Limb (tissue), 2 donors: ENCODE measurements around the gene TM7SF2.
A peak's percentile ranks its signal among the peaks of the same experiment; 100 is the strongest.

ENCODE experiments used
- DNase-seq, 2 donors: peaks; one replicate each; pipeline ENCODE4 v3.0.0-alpha.2; 2016; ENCODE audit errors: extremely low spot score in 2 of 2

Gene TM7SF2

DNA sequence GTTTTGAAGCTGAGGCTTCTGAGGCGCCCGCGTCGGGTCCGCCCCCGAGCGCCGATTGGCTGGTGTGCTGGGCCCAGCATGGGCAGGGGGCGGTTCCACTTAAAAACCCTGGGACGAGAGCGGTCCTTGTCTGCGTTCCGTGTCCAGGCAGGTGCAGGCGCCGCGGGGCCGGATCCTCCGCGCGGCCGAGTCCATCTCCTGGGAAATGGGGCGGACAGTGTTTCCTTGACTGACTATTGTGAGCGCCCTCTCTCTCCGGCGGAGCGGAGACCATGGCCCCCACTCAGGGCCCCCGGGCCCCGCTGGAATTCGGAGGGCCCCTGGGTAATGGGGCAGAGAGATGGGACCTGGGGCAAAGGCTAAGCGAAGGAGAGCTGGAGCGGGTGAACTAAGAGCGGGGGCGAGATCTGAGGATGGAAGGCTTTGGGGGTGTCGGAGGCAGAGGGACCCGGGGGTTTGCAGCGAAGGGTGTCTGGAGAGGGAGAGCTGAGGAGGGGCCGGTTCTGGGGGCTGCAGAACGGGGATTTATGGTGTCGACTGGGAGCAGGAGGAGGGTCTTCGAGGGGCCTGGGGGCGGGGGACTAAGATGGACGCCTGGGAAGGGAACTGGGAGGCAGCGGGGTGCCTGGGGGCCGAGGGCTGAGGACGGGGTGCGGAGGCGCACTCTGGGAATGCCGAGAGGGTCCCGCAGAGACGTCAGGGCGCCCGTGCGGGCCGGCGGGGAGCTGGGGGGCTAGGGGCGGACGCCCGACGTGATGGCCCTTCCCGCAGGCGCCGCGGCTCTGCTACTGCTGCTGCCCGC, at the start of gene TM7SF2:
TSS of gene TM7SF2 (plus strand) at position 129 of the 802 bp plus-strand sequence. CDS start at position 273, 144 bp downstream.
- peak; percentile 85 to 93 for DNase-seq

DNA sequence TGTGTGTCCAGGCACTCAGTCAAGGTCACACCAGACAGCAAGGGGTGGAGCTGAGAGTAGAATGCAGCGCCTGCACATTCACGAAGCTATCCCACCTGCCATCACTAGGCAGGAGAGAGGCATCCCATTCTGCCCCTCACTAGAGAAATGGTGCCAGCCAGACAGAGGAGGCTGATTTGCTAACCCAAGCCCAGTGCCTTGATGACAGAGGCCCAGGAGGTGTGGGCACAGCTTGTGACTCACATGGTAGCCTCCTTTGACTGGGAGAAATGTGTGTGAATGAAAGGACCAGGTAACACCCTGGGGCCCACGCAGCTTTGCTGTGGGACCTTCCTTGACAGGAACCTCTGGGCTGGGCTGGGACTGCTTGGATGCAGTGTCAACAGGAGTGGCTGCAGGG, 48.1 kb upstream of the TM7SF2 start:
- no peak for DNase-seq

DNA sequence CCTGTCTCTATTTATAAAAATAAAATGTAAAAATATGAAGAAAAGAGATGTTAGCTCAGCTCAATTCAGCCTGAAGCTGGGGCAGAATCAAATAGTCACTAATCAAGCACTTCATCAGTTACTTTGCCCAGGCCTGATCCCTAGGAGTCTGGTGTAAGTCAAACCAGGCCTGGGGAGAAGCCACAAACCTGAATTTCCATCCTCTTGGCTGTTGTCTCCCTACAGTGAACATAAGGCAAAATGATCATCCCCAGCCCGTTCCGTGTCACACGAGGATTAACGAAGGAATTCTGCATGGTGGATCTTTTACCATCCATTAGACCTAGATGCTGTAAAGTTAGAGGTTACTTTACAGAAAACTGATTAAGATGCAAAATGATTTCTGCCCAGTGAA, 46.8 kb upstream of the TM7SF2 start:
- DNase-seq = no peak

DNA sequence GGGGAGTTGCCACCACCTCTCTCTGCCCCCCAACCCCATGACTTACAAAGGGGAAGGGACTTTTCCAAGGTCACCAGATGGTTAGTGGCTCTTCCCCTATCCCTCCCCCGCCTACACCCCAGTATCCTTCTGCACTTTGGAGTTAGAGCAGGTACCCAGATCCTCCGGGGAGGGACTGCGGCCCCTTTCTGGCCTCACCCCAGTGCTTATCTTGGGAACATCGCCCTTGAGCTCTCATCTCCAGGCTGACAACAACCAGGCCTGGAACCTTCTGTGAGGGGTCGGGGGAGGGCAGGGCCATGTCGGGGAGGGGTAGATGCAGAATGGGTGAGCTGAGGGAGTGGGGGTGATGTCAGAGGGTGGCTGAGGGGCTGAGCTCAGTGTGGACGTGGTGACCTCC, 45.8 kb upstream of the TM7SF2 start:
- DNase-seq = no peak

DNA sequence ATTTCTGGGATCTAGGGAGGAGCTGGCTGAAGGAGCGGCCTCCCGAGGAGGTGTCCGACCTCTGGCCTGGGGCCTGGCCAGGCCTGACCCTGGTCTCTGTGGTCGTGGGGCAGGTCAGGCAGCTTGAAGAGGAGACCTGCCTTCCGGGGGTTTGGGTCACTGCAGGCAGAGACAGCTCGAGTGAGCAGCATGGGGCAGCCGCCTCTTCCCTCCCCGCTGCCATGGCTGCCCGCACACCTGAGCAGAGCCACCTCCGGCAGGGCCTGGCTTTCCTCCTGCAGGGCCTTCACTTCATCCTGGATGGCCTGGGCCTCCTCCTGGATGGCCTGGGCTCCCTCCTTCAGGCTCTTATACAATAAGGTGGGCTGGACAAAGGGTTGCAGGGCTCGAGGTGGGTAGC, 45.4 kb upstream of the TM7SF2 start:
- no peak for DNase-seq

DNA sequence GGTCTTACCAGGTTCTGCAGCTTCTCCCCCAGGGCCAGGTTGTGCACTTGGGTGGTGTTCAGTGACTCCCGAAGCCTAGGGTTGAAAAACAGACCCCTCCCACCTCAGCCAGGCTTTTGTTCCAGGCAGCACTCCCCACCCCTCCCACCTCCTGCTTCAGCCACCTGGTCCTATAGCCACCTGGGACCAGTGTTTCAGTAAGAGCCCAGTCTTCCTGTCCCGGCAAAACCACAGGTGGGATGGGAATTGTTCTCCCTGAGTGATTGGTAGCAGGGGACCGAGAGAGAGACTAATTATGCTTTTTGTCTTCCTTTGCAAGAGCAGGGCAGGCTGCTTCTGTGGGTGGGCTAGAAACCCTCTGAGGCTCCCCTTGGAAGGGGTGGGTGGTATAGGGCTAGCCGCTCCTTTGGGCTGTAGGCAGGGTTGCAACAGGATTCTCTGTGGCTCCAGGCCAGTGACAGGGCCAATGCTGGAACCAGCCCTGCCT, 44.8 kb upstream of the TM7SF2 start:
- DNase-seq = no peak

DNA sequence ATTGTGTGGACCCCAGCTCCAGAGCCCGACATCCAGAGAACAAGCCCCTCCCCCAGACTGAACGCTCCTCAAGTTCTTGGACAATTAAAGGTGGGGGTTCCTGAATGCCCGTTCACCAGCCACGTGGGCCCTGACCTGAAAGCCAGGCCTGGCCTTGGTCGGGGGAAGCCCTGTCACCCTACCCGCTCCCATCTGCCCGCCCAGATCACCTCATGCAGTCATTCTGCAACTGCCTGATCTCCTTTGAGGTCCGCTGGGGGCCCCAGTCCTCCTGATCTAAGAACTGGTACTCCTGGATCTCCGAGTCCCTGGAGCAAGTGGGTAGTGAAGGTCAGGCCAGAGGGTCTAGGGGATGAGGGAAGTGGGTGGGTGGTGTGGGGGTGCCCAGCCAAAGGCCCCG, 44.2 kb upstream of the TM7SF2 start:
- DNase-seq = no peak

DNA sequence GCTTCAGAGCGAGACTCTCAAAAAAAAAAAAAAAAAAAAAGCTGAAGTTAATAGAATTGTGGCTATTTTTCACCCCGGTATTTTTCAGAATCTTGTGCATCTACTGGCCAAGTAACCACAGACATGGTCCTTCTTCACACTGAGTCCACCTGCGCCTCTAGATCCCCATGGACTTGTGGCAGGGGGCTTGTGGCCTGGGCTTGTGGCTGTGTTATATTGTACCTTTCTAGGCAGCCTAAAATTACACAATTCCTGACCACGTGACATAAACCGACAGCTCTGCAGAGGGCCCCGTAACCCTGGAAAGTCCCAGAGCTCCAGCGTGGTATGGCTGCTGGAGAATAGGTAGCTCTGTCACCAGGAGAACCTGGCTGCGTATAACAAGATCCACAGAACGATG, 42.5 kb upstream of the TM7SF2 start:
- no peak for DNase-seq

DNA sequence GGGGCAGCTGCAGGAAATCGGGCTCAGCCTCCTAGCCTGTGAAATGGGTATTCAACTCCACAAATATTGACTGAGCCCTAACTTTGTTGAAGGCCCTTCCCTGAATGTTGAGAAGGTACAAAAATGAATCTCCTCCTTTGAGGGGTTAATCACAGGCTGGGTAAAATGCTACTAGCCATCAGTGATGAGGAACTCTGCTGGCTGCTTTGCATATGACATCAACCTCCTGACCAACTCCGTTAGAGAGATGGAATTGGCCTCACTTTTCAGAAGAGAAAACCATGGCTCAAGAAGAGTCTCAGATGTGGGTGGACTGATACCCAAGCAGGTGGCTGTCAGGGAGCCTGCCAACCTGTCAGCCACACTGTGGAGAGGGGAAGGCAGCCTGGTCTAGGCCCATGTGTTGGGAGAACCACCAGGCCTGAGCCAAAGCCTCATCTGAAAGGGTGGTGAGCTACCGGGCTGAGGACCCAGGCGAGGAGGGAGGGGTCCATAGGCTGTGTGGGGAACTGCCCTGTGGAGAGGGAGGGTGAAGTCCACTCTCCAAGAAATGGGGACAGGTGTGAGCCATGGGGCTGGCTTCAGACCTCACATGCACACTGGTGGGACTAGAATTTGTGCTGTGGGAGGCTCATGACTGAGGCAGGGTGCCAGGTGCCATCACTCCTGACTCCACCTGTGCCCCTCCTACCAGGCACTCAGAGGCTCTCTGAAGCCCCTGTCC, 39.6 kb upstream of the TM7SF2 start:
- DNase-seq = no peak

DNA sequence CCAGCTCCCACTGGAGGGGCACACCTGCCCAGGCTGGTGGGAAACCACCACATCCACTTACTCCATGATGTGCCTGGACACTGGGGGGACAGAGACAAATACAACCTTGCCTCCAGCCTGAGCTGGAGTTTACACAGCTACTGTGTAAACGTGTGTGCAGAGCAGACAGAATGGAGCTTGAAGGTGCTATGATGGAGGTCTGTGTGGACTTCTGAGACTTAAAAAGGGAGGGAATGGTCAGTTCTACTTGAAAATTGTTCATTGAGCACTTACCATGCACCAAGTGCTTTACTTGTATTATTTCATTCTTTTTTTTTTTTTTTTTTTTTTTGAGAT, 39.1 kb upstream of the TM7SF2 start:
- DNase-seq = no peak

DNA sequence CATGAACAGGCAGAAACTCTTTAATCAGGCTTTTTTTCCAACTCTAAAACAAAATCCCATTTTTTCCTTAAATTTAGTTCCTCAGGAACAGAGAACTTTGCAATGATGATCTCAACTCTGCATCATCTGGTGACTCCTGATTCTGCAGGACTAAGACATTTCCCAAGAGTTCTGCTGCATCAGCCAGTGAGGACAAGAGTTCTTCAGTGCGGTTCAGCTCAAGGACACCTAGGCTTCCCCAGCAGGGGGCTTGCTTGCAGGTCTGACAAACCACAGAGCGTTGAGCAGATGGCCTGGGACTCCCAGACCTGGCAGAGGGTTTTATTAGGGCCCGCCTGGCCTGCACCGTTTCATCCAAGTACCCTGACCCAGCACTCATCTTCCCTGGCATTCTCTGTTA, 34.2 kb upstream of the TM7SF2 start:
- no peak for DNase-seq

DNA sequence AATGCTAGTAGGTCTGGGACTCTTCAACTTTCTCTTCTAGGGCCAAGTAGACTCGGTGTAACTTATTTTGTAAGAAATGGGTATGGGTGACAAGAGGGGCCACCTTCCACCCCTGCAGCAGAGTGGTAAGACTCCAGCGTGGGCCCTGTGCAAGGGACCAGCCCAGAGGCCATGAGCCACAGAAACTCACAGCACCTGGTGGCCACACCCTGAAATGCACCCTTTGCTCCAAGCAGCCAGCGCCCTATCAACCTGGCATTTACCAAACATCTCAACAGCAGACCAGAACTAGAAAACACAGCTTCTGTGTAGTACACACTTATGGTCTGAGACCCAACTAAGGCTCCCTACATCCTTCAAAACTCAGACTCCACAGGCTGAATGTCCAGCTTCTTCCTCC, 33.5 kb upstream of the TM7SF2 start:
- DNase-seq = no peak

DNA sequence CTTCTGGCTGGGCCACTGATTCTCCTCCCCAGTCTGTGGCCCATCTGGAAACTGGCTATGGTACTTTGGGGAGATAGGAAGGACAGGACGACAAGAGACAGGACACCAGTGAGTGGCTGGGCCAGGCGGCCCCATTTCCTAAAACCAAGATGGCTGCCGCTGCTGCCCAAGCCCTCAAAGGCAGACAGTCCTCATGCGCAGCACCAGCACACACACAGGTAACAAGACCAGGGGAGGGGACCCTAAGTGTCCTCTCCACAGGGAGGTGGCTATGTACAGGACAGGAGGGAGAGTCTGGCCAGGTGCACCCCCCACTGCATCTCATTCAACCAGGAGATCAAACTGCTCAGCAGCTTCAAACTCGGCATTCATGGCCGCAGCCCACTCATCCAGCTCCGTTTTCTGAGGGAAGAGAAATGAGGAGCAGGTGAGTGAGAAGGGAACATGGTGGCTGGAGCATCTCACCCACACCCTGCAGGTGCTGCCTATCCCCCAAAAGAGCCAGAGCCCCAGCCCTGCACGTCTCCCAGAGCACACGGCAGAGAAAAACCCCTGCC, 32.8 kb upstream of the TM7SF2 start:
- DNase-seq = no peak

DNA sequence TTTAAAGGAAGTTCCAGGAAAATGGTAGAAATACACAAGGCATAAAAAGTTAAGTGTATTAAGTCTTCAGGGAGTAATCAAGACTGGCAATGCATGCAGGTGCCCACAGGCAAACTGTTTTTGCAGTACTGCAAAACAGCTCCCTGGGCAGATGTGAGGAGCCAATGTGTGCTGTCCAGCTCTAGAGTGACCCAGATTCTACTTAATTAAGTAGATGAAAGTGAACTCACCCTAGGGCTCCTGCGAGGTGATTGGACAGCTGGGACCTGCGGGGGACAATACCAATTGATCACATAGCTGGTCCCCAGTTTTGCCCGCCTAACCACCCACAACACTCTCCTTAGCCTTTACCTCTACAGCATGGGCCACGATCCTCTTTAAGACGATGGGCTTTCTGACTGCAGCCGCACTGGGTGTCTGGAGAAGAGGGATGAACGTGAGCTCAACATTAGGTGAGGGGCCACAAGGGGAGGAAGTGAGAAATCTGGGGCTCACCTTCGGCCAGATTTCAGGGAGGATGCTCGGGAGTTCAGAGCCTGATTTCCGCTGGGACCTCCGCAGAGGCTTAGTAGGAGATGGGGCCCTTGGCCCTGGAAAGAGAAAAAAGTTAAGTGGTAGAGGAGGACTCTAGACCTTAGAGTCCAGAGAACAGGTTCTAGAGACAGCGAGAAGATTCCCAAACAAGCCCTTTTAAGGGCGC, 28.4 kb upstream of the TM7SF2 start:
- DNase-seq = no peak

DNA sequence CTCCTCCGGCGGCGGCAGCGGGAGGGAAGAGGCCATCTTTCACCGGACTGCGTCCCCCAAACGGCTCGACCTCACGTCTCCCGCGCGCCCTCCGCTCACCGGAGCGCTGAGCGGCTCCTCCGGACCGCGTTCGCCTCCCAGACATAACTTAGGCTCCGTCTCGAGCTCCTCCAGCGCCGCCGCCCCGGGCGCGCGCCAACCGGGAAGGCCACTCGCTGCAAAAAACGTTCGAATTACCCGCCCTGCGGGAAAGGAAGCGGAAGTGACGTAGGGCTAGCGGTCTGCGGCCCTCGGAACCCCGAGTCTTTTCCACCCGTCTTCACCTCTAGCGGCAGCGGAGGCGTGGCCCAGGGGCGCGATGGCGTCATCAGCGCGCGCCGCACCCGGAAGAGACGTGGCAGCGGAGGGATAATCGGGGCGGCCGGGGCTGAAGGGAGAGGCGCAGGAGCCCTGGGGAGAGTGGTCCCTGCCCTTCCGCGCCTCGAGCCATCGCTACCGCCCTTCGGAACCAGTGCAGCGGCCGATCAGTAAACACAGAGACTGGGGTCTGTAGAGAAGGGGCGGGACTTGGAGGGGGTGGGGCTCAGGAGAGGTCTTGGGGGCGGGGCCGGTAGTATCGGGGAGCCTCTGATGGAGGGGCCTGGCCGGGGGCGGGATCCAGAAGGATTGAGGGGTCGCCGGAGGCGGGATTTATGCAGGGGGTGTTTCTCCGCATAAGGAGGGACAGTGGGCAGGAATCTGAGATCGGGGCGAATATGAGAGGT, 27.7 kb upstream of the TM7SF2 start, which contains the start of the genes CDCA5 and ZFPL1:
TSS of gene CDCA5 (minus strand) at position 207 of the 764 bp plus-strand sequence. CDS start at position 145, 62 bp downstream.
TSS of gene ZFPL1 (plus strand) at position 389 of the 764 bp plus-strand sequence. CDS start 477 bp downstream, outside the sequence.
- peak; percentile 98 for DNase-seq

DNA sequence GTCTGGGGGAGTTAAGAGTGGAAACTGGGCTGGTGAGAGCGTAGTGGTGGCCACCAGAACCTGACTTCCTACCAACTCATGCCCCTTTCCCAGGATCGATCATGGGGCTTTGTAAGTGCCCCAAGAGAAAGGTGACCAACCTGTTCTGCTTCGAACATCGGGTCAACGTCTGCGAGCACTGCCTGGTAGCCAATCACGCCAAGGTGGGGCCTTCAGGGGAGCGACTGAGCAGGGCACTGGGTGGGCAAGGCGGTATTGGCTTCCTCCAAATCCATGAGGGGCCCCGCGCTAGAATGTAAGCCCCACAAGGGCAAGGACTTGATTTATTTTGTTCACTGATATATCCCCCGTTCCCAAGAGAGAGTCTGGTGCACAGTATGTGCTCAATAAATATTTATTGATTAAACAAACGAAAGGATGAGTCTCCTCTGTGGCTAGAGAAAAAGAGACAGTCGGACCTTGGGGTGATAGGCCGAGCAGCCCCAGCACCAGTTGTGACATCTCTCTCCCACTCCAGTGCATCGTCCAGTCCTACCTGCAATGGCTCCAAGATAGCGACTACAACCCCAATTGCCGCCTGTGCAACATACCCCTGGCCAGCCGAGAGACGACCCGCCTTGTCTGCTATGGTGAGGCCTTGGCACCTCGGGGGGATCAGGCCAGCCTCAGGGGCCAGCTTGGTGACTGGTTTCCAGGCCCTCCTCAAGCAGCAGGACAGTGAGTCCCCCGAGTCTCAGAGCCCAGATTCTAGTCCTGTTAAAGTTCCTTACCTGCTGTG, 26.9 kb upstream of the TM7SF2 start:
- no peak for DNase-seq

DNA sequence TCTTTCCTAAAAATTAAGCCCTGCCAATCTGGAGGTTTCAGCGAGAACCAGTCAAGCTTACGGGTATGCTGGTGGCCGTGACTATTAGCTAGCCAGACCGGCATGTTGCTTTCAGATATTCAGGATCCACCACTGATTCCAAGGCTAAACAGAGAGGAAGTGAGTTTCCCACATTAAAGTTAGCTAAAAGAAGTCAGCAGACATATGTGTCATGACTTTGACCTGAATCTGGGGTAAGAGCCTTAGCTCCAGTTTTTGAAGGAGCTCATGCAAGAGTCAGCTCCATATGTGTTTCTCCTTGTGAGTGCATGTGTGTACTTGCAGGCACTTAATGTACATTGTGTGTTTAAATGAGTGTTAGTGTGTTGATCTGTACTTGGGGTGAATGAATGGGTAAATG, 26.2 kb upstream of the TM7SF2 start:
- DNase-seq = no peak

DNA sequence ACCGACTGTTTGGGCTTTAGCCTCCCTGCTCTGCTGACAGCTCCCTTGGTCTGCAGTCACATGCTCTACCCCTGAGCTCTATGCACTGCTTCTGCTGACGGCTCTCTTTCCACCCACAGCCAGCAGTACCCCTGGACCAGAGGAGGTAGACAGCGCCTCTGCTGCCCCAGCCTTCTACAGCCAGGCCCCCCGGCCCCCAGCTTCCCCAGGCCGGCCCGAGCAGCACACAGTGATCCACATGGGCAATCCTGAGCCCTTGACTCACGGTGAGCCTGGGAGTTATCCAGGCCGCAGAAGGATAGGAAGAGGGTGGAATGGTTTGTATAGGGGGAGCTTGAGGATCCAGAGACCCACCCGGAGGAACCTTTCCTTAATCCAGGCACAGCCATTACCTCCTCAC, 24.9 kb upstream of the TM7SF2 start:
- no peak for DNase-seq

DNA sequence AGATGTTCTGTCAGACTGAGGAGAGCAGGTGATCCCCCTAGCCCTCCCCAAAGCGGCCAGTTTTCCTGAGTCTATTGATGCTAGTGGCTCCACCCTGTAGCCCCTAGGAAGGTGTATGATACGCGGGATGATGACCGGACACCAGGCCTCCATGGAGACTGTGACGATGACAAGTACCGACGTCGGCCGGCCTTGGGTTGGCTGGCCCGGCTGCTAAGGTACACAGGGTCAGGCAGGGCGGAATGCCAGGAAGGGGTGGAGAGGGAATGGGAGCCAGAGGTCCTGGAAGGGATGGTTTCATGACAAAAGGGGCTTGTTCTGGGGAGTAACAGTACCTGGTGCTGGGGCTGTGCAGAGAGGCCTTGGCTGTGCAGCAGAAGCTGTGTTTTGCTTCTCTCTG, 24.5 kb upstream of the TM7SF2 start:
- DNase-seq = no peak

DNA sequence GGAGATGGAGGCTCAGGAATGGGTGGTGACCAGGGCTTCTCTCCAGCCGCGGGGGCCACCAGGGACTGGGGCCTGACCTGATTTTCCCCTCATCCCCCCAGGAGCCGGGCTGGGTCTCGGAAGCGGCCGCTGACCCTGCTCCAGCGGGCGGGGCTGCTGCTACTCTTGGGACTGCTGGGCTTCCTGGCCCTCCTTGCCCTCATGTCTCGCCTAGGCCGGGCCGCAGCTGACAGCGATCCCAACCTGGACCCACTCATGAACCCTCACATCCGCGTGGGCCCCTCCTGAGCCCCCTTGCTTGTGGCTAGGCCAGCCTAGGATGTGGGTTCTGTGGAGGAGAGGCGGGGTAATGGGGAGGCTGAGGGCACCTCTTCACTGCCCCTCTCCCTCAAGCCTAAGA, 23.8 kb upstream of the TM7SF2 start:
- no peak for DNase-seq
